AG04450 (cell line): Measurements from ENCODE around the gene DECR2. TPM values are rescaled to one million over a fixed set of nuclear protein-coding genes. Genes with fewer than 3 reads are reported as not detected.

ENCODE experiments used
- CTCF ChIA-PET: fragments of 300-600, 350-600 bp; formaldehyde crosslinking; extraction: SDS; loops from one replicate; lab custom pipeline; 2022; ENCODE audit warnings: antibody characterized with exemption, inconsistent platforms; lab: Charles Lee
- POLR2A ChIA-PET: fragments of 350-600 bp; formaldehyde crosslinking; extraction: SDS; loops from one replicate; lab custom pipeline; 2021; ENCODE audit warnings: antibody characterized with exemption, inconsistent platforms; lab: Yijun Ruan, JAX
- DNase-seq: peaks from one replicate; pipeline ENCODE4 v3.0.0-alpha.2; 2011; ENCODE audit warnings: low read depth, low spot score
- H3K27ac ChIP-seq: one replicate; pipeline ENCODE4 v1.5.1; 2012; ENCODE audit warnings: low read depth, low read length, control low read depth
- H3K27me3 ChIP-seq: one replicate; pipeline ENCODE4 v1.6.0; 2012; ENCODE audit warnings: low read length; ENCODE audit not compliant: control insufficient read depth, insufficient read depth
- H3K4me3 ChIP-seq: 2 replicates; pipeline ENCODE4 v1.5.1; 2011; ENCODE audit warnings: mild to moderate bottlenecking, low read depth, low read length, control low read depth
- H3K9me3 ChIP-seq: 2 replicates; pipeline ENCODE4 v1.5.1; 2012; ENCODE audit warnings: low read length; ENCODE audit not compliant: control insufficient read depth, insufficient read depth
- polyA plus RNA-seq: library from polyadenylated mRNA; depleted of rRNA; stranded (reverse); fragments of >200 nt; gene quantifications from 2 replicates; pipeline ENCODE4 v1.2.3, GENCODE V29; 2011
- TF ChIP-seq, protein P1 (sequence below): IDR thresholded peaks from 2 replicates; pipeline ENCODE4 v1.5.1; 2011; ENCODE audit warnings: low read depth, low read length, control low read depth, inconsistent platforms

The DECR2 gene
- polyA plus RNA-seq, 1 experiment: 11.6 TPM

DNA sequence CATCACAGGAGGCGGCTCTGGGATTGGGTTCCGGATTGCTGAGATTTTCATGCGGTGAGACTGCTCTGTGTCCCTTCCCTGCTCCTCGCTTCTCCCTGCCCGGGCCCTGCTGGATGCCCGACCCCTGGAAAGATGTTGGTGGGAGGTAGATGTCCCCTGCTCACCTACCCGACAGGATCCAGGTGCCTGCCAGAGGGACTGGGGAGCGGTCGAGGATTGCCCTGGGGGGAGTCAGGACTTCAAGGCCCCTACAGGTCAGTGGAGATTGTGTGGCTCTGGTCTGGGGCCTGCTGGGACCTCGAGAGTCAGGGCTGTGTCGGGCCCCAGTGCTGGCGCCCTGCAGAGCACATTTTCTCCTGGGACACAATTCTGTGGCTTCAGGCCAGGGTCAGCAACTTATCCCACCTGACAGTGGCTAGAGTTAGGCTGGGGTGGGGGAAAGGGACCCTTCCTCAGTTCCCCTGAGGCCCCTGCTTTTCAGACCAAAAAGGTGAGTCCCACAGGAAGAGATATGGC, 3.3 kb downstream of the DECR2 start:
- DNase-seq: no peak
- TF ChIP-seq, protein P1, sequence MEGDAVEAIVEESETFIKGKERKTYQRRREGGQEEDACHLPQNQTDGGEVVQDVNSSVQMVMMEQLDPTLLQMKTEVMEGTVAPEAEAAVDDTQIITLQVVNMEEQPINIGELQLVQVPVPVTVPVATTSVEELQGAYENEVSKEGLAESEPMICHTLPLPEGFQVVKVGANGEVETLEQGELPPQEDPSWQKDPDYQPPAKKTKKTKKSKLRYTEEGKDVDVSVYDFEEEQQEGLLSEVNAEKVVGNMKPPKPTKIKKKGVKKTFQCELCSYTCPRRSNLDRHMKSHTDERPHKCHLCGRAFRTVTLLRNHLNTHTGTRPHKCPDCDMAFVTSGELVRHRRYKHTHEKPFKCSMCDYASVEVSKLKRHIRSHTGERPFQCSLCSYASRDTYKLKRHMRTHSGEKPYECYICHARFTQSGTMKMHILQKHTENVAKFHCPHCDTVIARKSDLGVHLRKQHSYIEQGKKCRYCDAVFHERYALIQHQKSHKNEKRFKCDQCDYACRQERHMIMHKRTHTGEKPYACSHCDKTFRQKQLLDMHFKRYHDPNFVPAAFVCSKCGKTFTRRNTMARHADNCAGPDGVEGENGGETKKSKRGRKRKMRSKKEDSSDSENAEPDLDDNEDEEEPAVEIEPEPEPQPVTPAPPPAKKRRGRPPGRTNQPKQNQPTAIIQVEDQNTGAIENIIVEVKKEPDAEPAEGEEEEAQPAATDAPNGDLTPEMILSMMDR: no peak
- no peak overlapping the region for H3K27ac ChIP-seq
- H3K4me3 ChIP-seq: no peak overlapping the region
- ChIA-PET CTCF (no interaction called here), POLR2A (no interaction called here)
- H3K27me3 ChIP-seq: no peaks in the 10 kb centered on the region
- H3K9me3 ChIP-seq: no peaks in the 10 kb centered on the region

DNA sequence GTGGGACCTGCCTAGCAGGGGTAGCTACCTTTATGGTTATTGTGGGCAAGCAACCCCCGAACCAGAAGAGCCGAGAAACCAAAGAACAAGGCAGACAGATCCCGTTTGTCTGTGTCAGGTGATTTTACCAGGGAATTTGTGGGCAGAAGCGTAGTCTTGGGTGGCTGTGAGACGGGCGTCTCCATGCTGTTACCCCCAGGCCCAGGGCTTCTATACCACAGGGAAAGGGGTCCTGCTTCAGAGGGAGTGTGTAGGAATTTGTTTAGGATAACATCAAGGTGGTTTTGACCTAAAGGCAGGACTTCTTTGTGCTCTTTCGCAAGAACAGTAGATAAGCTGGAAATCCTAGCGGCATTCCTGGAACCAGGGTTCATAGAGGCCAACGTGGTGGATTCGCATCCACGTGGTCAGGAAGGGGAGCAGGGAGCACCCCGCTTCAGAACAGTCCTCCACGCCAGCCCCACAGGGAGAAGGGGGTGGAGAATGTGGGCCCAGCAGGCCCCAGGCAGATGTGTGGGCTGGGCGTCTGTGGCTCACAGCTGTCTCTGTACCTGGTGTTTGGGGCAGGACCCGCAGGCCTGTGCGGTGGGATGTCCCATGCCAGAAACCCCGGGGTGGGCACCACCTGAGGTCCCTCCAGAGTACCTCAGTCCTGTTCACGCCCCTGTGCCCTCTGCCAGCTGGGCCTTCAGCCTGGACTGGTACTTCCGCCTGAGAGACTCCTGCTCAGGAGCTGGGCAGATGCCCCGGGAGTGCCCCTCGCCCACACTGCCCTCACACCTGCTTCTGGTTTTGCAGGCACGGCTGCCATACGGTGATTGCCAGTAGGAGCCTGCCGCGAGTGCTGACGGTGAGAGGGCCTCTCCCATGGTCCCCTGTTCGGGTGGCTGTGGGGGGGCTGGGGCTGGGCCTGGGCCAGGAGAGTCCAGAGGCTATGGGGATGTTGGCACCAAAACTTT, 4.1 kb downstream of the DECR2 start:
- Histone ChIP-seq H3K4me3 (no peak overlapping the region), H3K9me3 (no peaks in the 10 kb centered on the region), H3K27me3 (no peaks in the 10 kb centered on the region), H3K27ac (no peak overlapping the region)
- ChIA-PET CTCF (no interaction called here), POLR2A (no interaction called here)
- no peak for DNase-seq
- TF ChIP-seq, protein P1: no peak

DNA sequence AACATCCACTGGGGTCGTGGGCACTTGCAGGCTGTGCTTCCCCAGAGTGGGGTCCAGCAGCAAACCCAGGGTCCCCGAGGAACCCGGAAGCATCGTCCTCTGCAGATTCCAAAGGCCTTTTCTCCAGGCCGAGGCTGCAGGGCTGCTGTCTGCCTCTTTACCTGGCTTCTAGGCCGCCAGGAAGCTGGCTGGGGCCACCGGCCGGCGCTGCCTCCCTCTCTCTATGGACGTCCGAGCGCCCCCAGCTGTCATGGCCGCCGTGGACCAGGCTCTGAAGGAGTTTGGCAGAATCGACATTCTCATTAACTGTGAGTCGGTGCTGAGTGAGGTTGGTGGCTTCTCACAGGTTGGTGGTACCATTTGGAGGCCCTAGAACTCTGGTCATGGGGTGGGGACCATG, 5.6 kb downstream of the DECR2 start:
- Histone ChIP-seq H3K9me3 (no peaks in the 10 kb centered on the region; the same call in 1 of the 2 replicates), H3K27ac (no peak overlapping the region), H3K4me3 (no peak overlapping the region), H3K27me3 (no peaks in the 10 kb centered on the region)
- ChIA-PET CTCF (interaction anchor here (0.7 kb wide), 1 partner anchor 162 kb away, joined by 3 read pairs; no protein-coding TSS in a partner anchor), POLR2A (no interaction called here)
- no peak for DNase-seq
- TF ChIP-seq, protein P1: no peak

DNA sequence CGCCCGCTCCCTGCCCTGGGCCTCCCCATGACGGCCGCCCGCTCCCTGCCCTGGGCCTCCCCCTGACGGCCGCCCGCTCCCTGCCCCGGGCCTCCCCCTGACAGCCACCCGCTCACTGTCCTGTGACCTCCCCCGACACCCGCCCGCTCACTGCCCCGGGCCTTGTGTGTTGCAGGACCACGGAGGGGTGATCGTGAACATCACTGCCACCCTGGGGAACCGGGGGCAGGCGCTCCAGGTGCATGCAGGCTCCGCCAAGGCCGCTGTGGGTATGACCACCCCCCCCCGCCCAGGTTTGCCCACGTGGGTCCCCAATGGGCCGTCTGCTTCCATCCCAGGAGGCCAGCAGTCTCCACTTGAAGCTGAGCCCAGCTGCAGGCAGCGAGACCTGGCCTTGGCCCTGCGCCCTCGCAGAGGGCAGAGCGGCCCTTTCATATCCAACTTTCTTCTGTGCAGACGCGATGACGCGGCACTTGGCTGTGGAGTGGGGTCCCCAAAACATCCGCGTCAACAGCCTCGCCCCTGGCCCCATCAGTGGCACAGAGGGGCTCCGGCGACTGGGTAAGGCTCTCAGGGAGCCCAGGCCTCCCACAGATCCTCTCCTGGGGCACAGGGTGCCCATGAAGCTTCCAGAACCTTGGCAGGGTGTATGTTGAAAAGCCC, 9.0 kb downstream of the DECR2 start:
- no peaks in the 10 kb centered on the region for H3K27me3 ChIP-seq
- TF ChIP-seq, protein P1: no peak
- ChIA-PET CTCF (no interaction called here), POLR2A (interaction anchor here (1.0 kb wide), 1 partner anchor 9 kb away, joined by 8 read pairs; the partner anchor contains the start of gene DECR2)
- no peaks in the 10 kb centered on the region; the same call in 1 of the 2 replicates for H3K9me3 ChIP-seq
- no peak for DNase-seq
- no peak overlapping the region for H3K4me3 ChIP-seq
- H3K27ac ChIP-seq: no peak overlapping the region
